AG09319 (cell line): Measurements from ENCODE around the gene PLAAT5.

Source experiments
- DNase-seq: peaks from one replicate; pipeline ENCODE4 v3.0.0-alpha.2; 2010; ENCODE audit warnings: low read depth; ENCODE audit errors: extremely low read depth
- CTCF ChIP-seq: IDR thresholded peaks from 2 replicates; pipeline ENCODE4 v1.5.1; 2011; ENCODE audit warnings: low read depth, mild to moderate bottlenecking, inconsistent platforms, low read length, moderate library complexity

Gene PLAAT5

GRCh38 chr11:63504054-63504453, 13.1 kb upstream of the PLAAT5 start:
- no peak for DNase-seq
- TF ChIP-seq CTCF, result no peak

- TF ChIP-seq CTCF, result no peak
- DNase-seq, result no peak
Measured at GRCh38 chr11:63503492-63503891, 12.5 kb upstream of the PLAAT5 start.

GRCh38 chr11:63502252-63502820, 11.4 kb upstream of the PLAAT5 start:
- no peak for TF ChIP-seq CTCF
- no peak for DNase-seq

- no peak for DNase-seq
- TF ChIP-seq CTCF, result no peak
Measured at GRCh38 chr11:63501236-63501635, 10.3 kb upstream of the PLAAT5 start.

- TF ChIP-seq CTCF, result no peak
- no peak for DNase-seq
Measured at GRCh38 chr11:63499874-63500273, 8.9 kb upstream of the PLAAT5 start.

- no peak for TF ChIP-seq CTCF
- no peak for DNase-seq
Measured at GRCh38 chr11:63494975-63495374, 4.0 kb upstream of the PLAAT5 start.

GRCh38 chr11:63493127-63493526, 2.2 kb upstream of the PLAAT5 start:
- DNase-seq, result no peak
- no peak for TF ChIP-seq CTCF
